A549 (cell line): Measurements from ENCODE around the gene KIAA2012.

Source experiments
- CTCF ChIP-seq: fragments of >200 bp; sonication (Bioruptor Twin); formaldehyde crosslinking; IDR thresholded peaks from 3 replicates; pipeline ENCODE4 v1.5.1; 2016
- HMGXB4 ChIP-seq: fragments of 250-450 bp; sonication (Bioruptor Pico); IDR thresholded peaks from 2 replicates; pipeline ENCODE4 v1.5.0; 2021; ENCODE audit warnings: mild to moderate bottlenecking, moderate library complexity, borderline replicate concordance
- PHF8 ChIP-seq: fragments of 200-600 bp; sonication (generic); IDR thresholded peaks from 2 replicates; pipeline ENCODE4 v1.6.1; 2016; ENCODE audit warnings: low read depth, mild to moderate bottlenecking, antibody characterized with exemption, moderate library complexity, borderline replicate concordance
- REST ChIP-seq: fragments of 200-600 bp; sonication (generic); IDR thresholded peaks from 2 replicates; pipeline ENCODE4 v1.6.1; 2016; ENCODE audit warnings: antibody characterized with exemption, mild to moderate bottlenecking, moderate library complexity
- TFCP2L1 ChIP-seq: fragments of 250-450 bp; sonication (Bioruptor Pico); IDR thresholded peaks from 2 replicates; pipeline ENCODE4 v1.5.0; 2021; ENCODE audit warnings: mild to moderate bottlenecking

GRCh38 chr2:202099515-202099914 is 26.5 kb downstream of the KIAA2012 start:
- TF ChIP-seq HMGXB4 (no peak), CTCF (no peak), REST (no peak), PHF8 (no peak), TFCP2L1 (CRISPR knock-in tag) (no peak)
